ENCODE data around the gene XCR1. TPM values are rescaled to one million over a fixed set of nuclear protein-coding genes. Genes with fewer than 3 reads are reported as not detected.

XCR1 gene
- total RNA-seq, 4 donors from 2014 or later, result not detected

GRCh38 chr3:46017720-46018119 is 9.6 kb downstream of the XCR1 start:
- Histone ChIP-seq H3K36me3 (no peaks in the 10 kb centered on the region), H3K4me3 (no peak overlapping the region), H3K27ac (no peak overlapping the region), H3K9me3 (no peaks in the 10 kb centered on the region), H3K4me1 (no peaks in the 10 kb centered on the region), H3K27me3 (no peaks in the 10 kb centered on the region)
- DNase-seq, result no peak
- TF ChIP-seq POLR2A (IDR thresholded peaks at IDR 0.05), result no peak
- TF ChIP-seq, protein P1, sequence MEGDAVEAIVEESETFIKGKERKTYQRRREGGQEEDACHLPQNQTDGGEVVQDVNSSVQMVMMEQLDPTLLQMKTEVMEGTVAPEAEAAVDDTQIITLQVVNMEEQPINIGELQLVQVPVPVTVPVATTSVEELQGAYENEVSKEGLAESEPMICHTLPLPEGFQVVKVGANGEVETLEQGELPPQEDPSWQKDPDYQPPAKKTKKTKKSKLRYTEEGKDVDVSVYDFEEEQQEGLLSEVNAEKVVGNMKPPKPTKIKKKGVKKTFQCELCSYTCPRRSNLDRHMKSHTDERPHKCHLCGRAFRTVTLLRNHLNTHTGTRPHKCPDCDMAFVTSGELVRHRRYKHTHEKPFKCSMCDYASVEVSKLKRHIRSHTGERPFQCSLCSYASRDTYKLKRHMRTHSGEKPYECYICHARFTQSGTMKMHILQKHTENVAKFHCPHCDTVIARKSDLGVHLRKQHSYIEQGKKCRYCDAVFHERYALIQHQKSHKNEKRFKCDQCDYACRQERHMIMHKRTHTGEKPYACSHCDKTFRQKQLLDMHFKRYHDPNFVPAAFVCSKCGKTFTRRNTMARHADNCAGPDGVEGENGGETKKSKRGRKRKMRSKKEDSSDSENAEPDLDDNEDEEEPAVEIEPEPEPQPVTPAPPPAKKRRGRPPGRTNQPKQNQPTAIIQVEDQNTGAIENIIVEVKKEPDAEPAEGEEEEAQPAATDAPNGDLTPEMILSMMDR (IDR thresholded peaks at IDR 0.05), result no peak

GRCh38 chr3:46013316-46014094 is 13.8 kb downstream of the XCR1 start:
- DNase-seq, result no peak
- Histone ChIP-seq H3K36me3 (no peaks in the 10 kb centered on the region), H3K27me3 (no peaks in the 10 kb centered on the region), H3K27ac (no peak overlapping the region), H3K9me3 (no peaks in the 10 kb centered on the region), H3K4me3 (no peak overlapping the region), H3K4me1 (no peaks in the 10 kb centered on the region)
- TF ChIP-seq, protein P1 (IDR thresholded peaks at IDR 0.05), result no peak
- TF ChIP-seq POLR2A (IDR thresholded peaks at IDR 0.05), result no peak

DNA sequence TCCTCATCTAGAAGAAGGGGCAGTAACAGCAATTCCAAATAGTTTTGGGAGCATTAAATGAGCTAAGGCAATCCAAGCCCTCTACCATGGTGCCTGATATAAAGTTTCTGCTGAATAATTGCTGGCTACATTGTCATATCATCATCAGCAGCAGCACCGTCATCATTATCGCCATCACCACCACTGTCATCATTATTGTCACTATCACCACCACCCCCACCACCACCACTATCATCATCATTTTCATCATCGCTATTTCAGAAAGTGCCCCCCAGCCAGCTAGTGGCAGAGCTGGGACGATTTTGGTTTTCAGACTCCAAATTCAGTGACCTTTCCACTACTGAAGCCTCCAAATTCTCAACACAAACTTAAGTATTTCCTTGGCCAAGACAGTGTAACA is 15.0 kb downstream of the XCR1 start:
- Histone ChIP-seq H3K27ac (no peak overlapping the region), H3K27me3 (no peaks in the 10 kb centered on the region), H3K9me3 (no peaks in the 10 kb centered on the region), H3K4me3 (no peak overlapping the region), H3K4me1 (no peaks in the 10 kb centered on the region), H3K36me3 (no peaks in the 10 kb centered on the region)
- DNase-seq, result no peak
- TF ChIP-seq POLR2A (IDR thresholded peaks at IDR 0.05), result no peak
- TF ChIP-seq, protein P1 (IDR thresholded peaks at IDR 0.05), result no peak

DNA sequence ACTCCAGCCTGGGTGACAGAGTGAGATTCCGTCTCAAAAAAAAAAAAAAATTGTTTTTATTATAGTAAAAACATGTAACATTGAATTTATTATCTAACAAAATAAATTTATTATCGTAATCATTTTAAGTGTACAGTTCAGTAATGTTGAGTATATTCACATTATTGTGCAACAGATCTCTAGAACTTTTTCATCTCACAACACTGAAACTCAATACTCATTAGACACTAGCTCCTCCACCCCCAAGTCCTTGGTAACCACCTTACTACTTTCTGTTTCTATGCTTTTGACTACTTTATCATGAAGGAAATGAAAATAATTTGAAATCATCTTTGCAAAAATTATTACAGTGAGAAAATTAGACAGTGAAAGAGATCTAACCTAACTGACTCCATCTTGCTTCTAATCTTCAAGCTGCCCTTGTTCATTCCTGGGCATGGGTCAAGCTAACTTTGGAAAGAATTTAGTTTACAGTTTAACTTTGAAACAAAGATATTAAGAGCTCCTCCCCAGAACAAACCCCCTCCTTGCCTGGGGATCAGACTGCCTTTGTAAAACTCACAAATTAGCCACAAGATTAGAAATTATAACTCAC is 16.7 kb downstream of the XCR1 start:
- Histone ChIP-seq H3K4me1 (no peaks in the 10 kb centered on the region), H3K4me3 (no peak overlapping the region), H3K27me3 (no peaks in the 10 kb centered on the region), H3K27ac (no peak overlapping the region), H3K36me3 (no peaks in the 10 kb centered on the region), H3K9me3 (no peaks in the 10 kb centered on the region)
- no peak for TF ChIP-seq POLR2A (IDR thresholded peaks at IDR 0.05)
- TF ChIP-seq, protein P1 (IDR thresholded peaks at IDR 0.05), result no peak
- DNase-seq, result no peak

GRCh38 chr3:46008058-46008457 is 19.2 kb downstream of the XCR1 start:
- DNase-seq, result no peak
- TF ChIP-seq, protein P1 (IDR thresholded peaks at IDR 0.05), result no peak
- no peak for TF ChIP-seq POLR2A (IDR thresholded peaks at IDR 0.05)
- Histone ChIP-seq H3K27ac (no peak overlapping the region), H3K36me3 (no peaks in the 10 kb centered on the region), H3K27me3 (no peaks in the 10 kb centered on the region), H3K9me3 (no peaks in the 10 kb centered on the region), H3K4me1 (no peaks in the 10 kb centered on the region), H3K4me3 (no peak overlapping the region)
